ENCODE data around the gene POLR2L. TPM values are rescaled to one million over a fixed set of nuclear protein-coding genes. Genes with fewer than 3 reads are reported as not detected.

POLR2L gene
- total and polyA plus RNA-seq, 3 donors from 2014 or later: 32.9 to 97.3 (median 48.4) TPM

DNA sequence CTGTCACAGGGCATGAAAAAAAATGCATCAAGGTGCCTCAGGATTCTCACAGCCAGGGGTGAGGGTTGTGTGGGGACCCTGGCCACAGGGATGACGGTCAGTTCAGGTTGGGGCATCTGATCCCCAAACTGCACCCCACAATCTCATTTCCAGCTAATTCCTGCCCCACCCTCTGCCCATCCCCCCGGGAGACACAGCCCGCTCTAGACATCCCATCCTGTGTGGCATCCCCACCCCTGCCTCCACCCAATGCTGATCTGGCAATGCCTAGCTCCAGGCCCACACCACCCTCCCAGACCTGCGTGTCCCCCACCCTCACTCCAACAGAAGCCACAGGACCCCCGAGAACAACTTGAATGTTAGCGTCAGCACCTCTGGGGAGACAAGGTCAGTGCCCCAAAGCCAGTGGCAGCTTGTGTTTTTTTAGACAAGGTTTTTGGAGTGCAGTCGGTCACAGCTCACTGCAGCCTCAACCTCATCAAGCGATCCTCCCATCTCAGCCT lies 25.6 kb upstream of the POLR2L start:
- Histone ChIP-seq H3K4me1 (no peaks in the 10 kb centered on the region), H3K27ac (no peak overlapping the region), H3K4me3 (no peak overlapping the region), H3K9me3 (no peaks in the 10 kb centered on the region), H3K36me3 (ENCODE audit: low read depth, missing control alignments) (no peaks in the 10 kb centered on the region), H3K27me3 (no peaks in the 10 kb centered on the region)
- TF ChIP-seq POLR2A (IDR thresholded peaks at IDR 0.05): no peak
- TF ChIP-seq, protein P1, sequence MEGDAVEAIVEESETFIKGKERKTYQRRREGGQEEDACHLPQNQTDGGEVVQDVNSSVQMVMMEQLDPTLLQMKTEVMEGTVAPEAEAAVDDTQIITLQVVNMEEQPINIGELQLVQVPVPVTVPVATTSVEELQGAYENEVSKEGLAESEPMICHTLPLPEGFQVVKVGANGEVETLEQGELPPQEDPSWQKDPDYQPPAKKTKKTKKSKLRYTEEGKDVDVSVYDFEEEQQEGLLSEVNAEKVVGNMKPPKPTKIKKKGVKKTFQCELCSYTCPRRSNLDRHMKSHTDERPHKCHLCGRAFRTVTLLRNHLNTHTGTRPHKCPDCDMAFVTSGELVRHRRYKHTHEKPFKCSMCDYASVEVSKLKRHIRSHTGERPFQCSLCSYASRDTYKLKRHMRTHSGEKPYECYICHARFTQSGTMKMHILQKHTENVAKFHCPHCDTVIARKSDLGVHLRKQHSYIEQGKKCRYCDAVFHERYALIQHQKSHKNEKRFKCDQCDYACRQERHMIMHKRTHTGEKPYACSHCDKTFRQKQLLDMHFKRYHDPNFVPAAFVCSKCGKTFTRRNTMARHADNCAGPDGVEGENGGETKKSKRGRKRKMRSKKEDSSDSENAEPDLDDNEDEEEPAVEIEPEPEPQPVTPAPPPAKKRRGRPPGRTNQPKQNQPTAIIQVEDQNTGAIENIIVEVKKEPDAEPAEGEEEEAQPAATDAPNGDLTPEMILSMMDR (IDR thresholded peaks at IDR 0.05): no peak
- WGBS, 2 donors: 88 to 92% methylated on average over 8 of the region's 8 CpGs
- intact Hi-C loops (cut with DNase I; ENCODE audit: low total_unique reads): no loop called here
- no peak for DNase-seq

DNA sequence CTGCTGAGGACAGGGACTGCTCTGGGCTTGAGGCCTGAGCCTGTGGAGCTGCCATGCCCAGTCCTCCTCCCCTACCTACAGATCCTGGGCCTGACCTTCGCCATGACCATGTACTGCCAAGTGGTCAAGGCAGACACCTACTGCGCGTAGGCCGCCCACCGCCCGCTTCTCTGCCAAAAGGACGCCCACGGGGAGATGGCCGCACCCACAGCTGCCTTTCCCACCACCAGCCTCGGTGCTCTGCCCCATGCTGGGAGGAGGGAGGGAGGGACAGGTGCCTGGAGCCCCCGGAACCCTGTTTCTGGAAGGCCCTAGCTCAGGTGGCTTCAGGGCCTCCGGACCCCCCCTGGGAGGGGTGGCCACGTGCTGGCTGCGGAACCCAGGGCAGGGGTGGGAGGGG lies 24.2 kb upstream of the POLR2L start:
- H3K4me3 ChIP-seq: no peak overlapping the region
- no peaks in the 10 kb centered on the region for H3K36me3 ChIP-seq (ENCODE audit: low read depth, missing control alignments)
- TF ChIP-seq POLR2A (IDR thresholded peaks at IDR 0.05): no peak
- TF ChIP-seq, protein P1 (IDR thresholded peaks at IDR 0.05): no peak
- no peaks in the 10 kb centered on the region for H3K27me3 ChIP-seq
- 87 to 89% methylated on average over 5 to 14 of the region's 14 CpGs for WGBS, 2 donors
- intact Hi-C loops (cut with DNase I; ENCODE audit: low total_unique reads): no loop called here
- no peak overlapping the region for H3K27ac ChIP-seq
- no peak for DNase-seq
- H3K4me1 ChIP-seq: no peaks in the 10 kb centered on the region
- H3K9me3 ChIP-seq: no peaks in the 10 kb centered on the region

DNA sequence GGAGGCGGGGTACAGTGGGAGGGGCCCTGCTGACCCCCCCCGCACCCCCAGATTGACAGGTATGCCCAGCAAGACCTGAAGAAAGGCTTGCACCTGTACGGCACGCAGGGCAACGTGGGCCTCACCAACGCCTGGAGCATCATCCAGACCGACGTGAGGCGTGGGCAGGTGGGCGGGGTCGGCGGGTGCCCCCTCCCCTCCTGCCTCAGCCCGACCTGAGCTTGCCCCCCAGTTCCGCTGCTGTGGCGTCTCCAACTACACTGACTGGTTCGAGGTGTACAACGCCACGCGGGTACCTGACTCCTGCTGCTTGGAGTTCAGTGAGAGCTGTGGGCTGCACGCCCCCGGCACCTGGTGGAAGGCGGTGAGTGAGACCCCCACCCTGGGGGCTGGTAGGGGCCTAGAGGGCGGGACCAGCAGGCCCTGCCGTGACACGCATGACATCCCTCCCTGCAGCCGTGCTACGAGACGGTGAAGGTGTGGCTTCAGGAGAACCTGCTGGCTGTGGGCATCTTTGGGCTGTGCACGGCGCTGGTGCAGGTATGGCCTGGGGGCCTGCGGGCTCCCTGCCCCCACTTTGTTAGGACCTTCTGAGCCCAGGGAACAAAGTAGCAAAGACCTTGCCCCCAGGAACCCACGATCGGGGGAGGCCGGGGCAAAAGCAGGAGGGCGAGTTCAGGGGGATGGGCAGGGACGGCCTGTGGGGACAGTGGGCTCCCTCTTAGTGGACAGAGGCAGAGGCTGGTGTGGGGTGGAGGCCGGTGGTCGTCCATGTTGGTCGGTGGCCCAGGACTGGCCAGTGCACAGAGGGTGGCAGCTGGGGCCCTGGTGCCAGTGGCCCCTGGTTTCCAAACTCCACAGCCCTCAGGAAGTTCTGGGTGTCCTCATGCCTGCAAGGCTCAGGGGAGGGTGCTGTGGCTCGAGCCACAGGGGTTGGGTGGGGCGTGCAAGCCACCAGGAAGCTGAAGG lies 23.4 kb upstream of the POLR2L start:
- no peaks in the 10 kb centered on the region for H3K4me1 ChIP-seq
- H3K27me3 ChIP-seq: no peaks in the 10 kb centered on the region
- H3K36me3 ChIP-seq (ENCODE audit: low read depth, missing control alignments): no peaks in the 10 kb centered on the region
- DNase-seq: no peak
- intact Hi-C loops (cut with DNase I; ENCODE audit: low total_unique reads): no loop called here
- 87 to 88% methylated on average over 20 to 41 of the region's 41 CpGs for WGBS, 2 donors
- TF ChIP-seq POLR2A (IDR thresholded peaks at IDR 0.05): no peak
- TF ChIP-seq, protein P1 (IDR thresholded peaks at IDR 0.05): no peak
- H3K9me3 ChIP-seq: no peaks in the 10 kb centered on the region
- H3K27ac ChIP-seq: no peak overlapping the region
- no peak overlapping the region for H3K4me3 ChIP-seq

DNA sequence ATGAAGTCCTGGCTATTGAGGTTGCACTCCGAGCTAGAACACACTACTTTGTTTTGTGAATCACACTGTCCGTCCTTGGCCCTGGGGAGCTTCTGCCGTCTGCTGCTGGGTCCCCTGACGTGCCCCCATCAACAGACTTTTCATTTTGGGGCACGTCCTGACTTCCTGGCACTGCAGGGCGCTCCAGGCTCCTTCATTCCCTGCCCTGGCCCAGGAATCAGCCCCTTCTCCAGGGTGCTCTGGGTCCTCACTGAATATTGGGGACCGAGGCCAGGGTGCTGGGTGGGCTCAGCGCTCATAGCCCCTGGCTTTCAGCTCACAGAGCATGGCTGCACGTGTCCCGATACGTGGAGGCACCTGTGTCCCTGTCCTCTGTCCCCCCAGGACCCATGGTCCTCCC lies 22.6 kb upstream of the POLR2L start:
- Histone ChIP-seq H3K4me1 (peaks cover 5% of the 10 kb centered on the region), H3K27ac (no peak overlapping the region), H3K4me3 (no peak overlapping the region), H3K9me3 (no peaks in the 10 kb centered on the region), H3K27me3 (no peaks in the 10 kb centered on the region), H3K36me3 (ENCODE audit: low read depth, missing control alignments) (no peaks in the 10 kb centered on the region)
- 78 to 97% methylated on average over 6 to 11 of the region's 11 CpGs for WGBS, 2 donors
- DNase-seq: no peak
- intact Hi-C loops (cut with DNase I; ENCODE audit: low total_unique reads): no loop called here
- TF ChIP-seq POLR2A (IDR thresholded peaks at IDR 0.05): no peak
- TF ChIP-seq, protein P1 (IDR thresholded peaks at IDR 0.05): no peak

Data from testis (tissue), 3 donors.